GM12878 (cell line): ENCODE results near the gene PRKCE. TPM values are rescaled to one million over a fixed set of nuclear protein-coding genes. Genes with fewer than 3 reads are reported as not detected.

ENCODE experiments used
- ATAC-seq: fragments of 200-7000 bp; cut with Tn5 transposase; 3 replicates; pipeline ENCODE4 v1.9.1; 2020; ENCODE audit warnings: mild to moderate bottlenecking, moderate library complexity
- BruUV-seq: library from RNA; stranded (reverse); fragments of 400-500 nt; replicated peaks from 2 replicates; lab custom pipeline; 2021; lab: Mats Ljungman, UMichigan
- CTCF ChIA-PET: fragments of 300-600 bp; sonication (Branson Sonifier 250); formaldehyde crosslinking; extraction: SDS; loops from one replicate; lab custom pipeline; 2021; ENCODE audit warnings: inconsistent platforms; lab: Yijun Ruan, JAX
- POLR2A ChIA-PET: fragments of 350-600 bp; formaldehyde crosslinking; extraction: SDS; loops from one replicate; lab custom pipeline; 2021; ENCODE audit warnings: inconsistent platforms; lab: Charles Lee
- RAD21 ChIA-PET: fragments of 300-600 bp; sonication (Branson Sonifier 250); formaldehyde crosslinking; loops from one replicate; lab custom pipeline; 2023; ENCODE audit warnings: antibody characterized with exemption; ENCODE audit not compliant: unreplicated experiment; lab: Charles Lee
- SMC1A ChIA-PET: fragments of 300-600 bp; sonication (Branson Sonifier 250); formaldehyde crosslinking; loops from one replicate; lab custom pipeline; 2023; ENCODE audit not compliant: unreplicated experiment, uncharacterized antibody; lab: Charles Lee
- DNase-seq: peaks from one replicate; pipeline ENCODE4 v3.0.0-alpha.2; 2011; ENCODE audit warnings: low read depth, low spot score
- FAIRE-seq: peaks from 3 replicates; lab custom pipeline; 2011; peaks lifted over from hg19 to GRCh38; lab: Jason Lieb, UNC
- H2AFZ ChIP-seq: 2 replicates; pipeline ENCODE4 v1.6.0; 2011; ENCODE audit warnings: low read depth, low read length, control low read depth; ENCODE audit not compliant: control insufficient read depth
- H3K27ac ChIP-seq: 2 replicates; pipeline ENCODE4 v1.5.1; 2011; ENCODE audit warnings: control low read depth; ENCODE audit not compliant: control insufficient read depth, insufficient read depth
- H3K27me3 ChIP-seq, 2 experiments: replicated peaks in 1 of 2; 2 replicates each; pipeline versions ENCODE4 v1.6.0 to v1.6.1; 2011; ENCODE audit warnings: low read length in 1 of 2; ENCODE audit not compliant: control insufficient read depth in 2 of 2, insufficient read depth in 2 of 2
- H3K36me3 ChIP-seq, 2 experiments: 2 replicates each; pipeline ENCODE4 v1.5.1; 2011; ENCODE audit warnings: low read length in 1 of 2; ENCODE audit not compliant: control insufficient read depth in 2 of 2, insufficient read depth in 2 of 2
- H3K4me1 ChIP-seq: 2 replicates; pipeline ENCODE4 v1.6.1; 2011; ENCODE audit warnings: mild to moderate bottlenecking, low read length, moderate library complexity, mixed read lengths; ENCODE audit not compliant: control insufficient read depth, insufficient read depth
- H3K4me2 ChIP-seq: 2 replicates; pipeline ENCODE4 v1.6.0; 2011; ENCODE audit warnings: control low read depth; ENCODE audit not compliant: control insufficient read depth, insufficient read depth
- H3K4me3 ChIP-seq: fragments of 200-600 bp; sonication (generic); 2 replicates; pipeline ENCODE4 v1.5.1; 2016
- H3K79me2 ChIP-seq: 2 replicates; pipeline ENCODE4 v1.6.0; 2011; ENCODE audit warnings: low read length; ENCODE audit not compliant: control insufficient read depth, insufficient read depth
- H3K9ac ChIP-seq: 2 replicates; pipeline ENCODE4 v1.8.0; 2011; ENCODE audit warnings: low read length, control low read depth, mixed read lengths; ENCODE audit not compliant: control insufficient read depth, insufficient read depth
- H3K9me3 ChIP-seq: replicated peaks from 3 replicates; pipeline ENCODE4 v1.5.1; 2011; ENCODE audit warnings: mild to moderate bottlenecking, low read length; ENCODE audit not compliant: control insufficient read depth, insufficient read depth
- H4K20me1 ChIP-seq: 2 replicates; pipeline ENCODE4 v1.6.0; 2011; ENCODE audit not compliant: control insufficient read depth, insufficient read depth
- POLR2AphosphoS2 ChIP-seq: IDR thresholded peaks from 2 replicates; pipeline ENCODE4 v1.6.1; 2011; ENCODE audit warnings: low read depth, mild to moderate bottlenecking, low read length, improper control_type of control experiment, moderate library complexity
- SMAD1 ChIP-seq: fragments of 450-650 bp; IDR thresholded peaks from 2 replicates; pipeline ENCODE4 v1.6.1; 2018; ENCODE audit warnings: mild to moderate bottlenecking, low read depth; ENCODE audit not compliant: partially characterized antibody
- SMAD5 ChIP-seq: IDR thresholded peaks from 2 replicates; pipeline ENCODE4 v1.6.1; 2016; ENCODE audit warnings: antibody characterized with exemption, low read depth
- SMARCA5 ChIP-seq: fragments of 450-650 bp; IDR thresholded peaks from 2 replicates; pipeline ENCODE4 v1.6.1; 2017; ENCODE audit warnings: mild to moderate bottlenecking
- STAT1 ChIP-seq: fragments of 450-650 bp; conservative IDR thresholded peaks from 2 replicates; pipeline ENCODE4 v1.6.1; 2014; ENCODE audit warnings: antibody characterized with exemption, mild to moderate bottlenecking
- TCF3 ChIP-seq: IDR thresholded peaks from 2 replicates; pipeline ENCODE4 v1.6.1; 2012; ENCODE audit warnings: low read depth, mild to moderate bottlenecking, low read length, borderline replicate concordance; ENCODE audit not compliant: insufficient read depth
- WRNIP1 ChIP-seq: IDR thresholded peaks from 2 replicates; pipeline ENCODE4 v1.6.1; 2011; ENCODE audit warnings: low read depth, low read length, improper control_type of control experiment, borderline replicate concordance
- YBX1 ChIP-seq: fragments of 450-650 bp; IDR thresholded peaks from 2 replicates; pipeline ENCODE4 v1.6.1; 2016; ENCODE audit warnings: antibody characterized with exemption
- ZNF207 ChIP-seq: fragments of 450-650 bp; IDR thresholded peaks from 2 replicates; pipeline ENCODE4 v1.6.1; 2014; ENCODE audit warnings: antibody characterized with exemption, mild to moderate bottlenecking, borderline replicate concordance
- ZNF274 ChIP-seq: IDR thresholded peaks from one replicate; pipeline ENCODE4 v1.8.0; 2011; ENCODE audit not compliant: insufficient read length, insufficient read depth
- WGBS: methylation state at CpG from one replicate; pipeline ENCODE4 v1.1.6; 2016; ENCODE audit warnings: low lambda C conversion rate; ENCODE audit not compliant: insufficient replicate concordance, insufficient coverage; ENCODE audit errors: missing lambda C conversion rate; 5-methylcytosine and 5-hydroxymethylcytosine counted together
- in situ Hi-C: fragments of 300-500 bp; cut with MboI; formaldehyde crosslinking; loops from 9 replicates; pipeline ENCODE4 v1.14.3; 2018; ENCODE audit warnings: mixed read lengths
- intact Hi-C: fragments of 100-400 bp; cut with micrococcal nuclease; formaldehyde crosslinking; loops from one replicate; pipeline ENCODE4 v1.14.2; 2022; ENCODE audit not compliant: unreplicated experiment
- polyA plus RNA-seq, 11 experiments: library from polyadenylated mRNA; depleted of rRNA in 4 of 11; unstranded in 6 of 11; stranded (reverse) in 5 of 11; fragments of >200 nt; fragmentation: Nextera tagmentation in 4 of 11; fragmentation: Illumina TruSeq in 1 of 11; extraction: Ambion mirVana in 4 of 11; extraction: Trizol in 1 of 11; gene quantifications; 1 replicate in 1 of 11; 2 replicates in 10 of 11; pipeline versions ENCODE4 v1.2.1 to v1.2.3, GENCODE V29; 2011 to 2016; ENCODE audit warnings: inconsistent platforms in 2 of 11, missing spikeins in 2 of 11, low read depth in 1 of 11
- total RNA-seq, 4 experiments: library from RNA; depleted of rRNA in 3 of 4; stranded (reverse); fragments of >200 nt in 3 of 4; fragmentation: Illumina TruSeq in 1 of 4; extraction: Trizol in 1 of 4; gene quantifications; 2 replicates each; pipeline versions ENCODE4 v1.2.1 to v1.2.3, GENCODE V29; 2013 to 2021
- TF ChIP-seq, protein P1 (sequence below): fragments of 450-650 bp; IDR thresholded peaks from 2 replicates; pipeline ENCODE4 v1.6.1; 2017; ENCODE audit warnings: borderline replicate concordance

PRKCE gene
- total and polyA plus RNA-seq, 10 of the 15 experiments (the other 5 are each of a cell fraction or from before 2014, with no cell fraction given), result 2.6 to 28.2 (median 11.3) TPM

DNA sequence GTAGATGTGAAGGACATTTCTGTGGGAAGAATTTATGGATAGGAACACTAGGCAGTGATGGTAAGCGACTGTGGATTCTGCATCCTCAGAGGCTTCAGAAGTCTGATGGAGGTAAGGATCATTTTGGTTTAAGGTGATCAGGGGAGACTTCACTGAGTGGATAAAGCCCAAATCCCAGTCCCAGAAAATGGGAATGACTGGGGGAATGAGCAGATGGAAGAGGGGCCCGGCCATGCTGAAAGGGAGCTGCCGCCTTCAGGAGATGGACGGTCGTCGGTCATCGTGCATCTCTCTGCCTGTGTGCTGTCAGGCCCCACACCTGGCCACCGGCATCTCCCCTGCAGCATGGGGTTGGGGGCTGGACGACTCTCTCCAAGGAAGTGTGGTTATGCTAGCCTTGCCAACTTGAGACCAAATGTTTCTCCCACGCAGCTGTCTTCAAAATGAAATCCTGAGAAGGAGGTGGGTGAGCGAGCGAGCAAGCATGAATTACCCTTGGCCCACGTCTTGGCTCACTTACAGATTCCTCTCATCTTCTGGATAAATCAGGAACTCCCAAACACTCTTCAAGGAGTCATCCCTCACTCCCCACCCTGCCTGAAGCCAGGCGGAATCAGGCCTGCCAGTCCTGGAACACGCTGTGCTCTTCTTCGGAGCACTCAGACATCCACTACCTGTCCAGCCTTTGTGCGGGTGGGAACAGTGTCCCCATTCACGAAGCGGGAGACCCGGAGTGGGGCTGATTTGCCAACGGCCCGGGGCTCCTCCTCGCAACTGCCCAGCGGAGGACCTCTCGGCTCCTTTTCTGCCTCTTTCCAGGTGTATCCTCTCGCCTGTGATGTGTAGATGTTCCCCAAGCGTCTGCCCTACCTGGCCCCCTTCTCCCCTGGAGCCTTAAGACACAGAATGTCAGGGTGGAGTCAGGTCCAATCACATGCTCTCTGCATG, 85.6 kb downstream of the PRKCE start:
- no peaks in the 10 kb centered on the region for H3K79me2 ChIP-seq
- TF ChIP-seq WRNIP1 (no peak), SMAD5 (no peak), YBX1 (no peak), POLR2AphosphoS2 (no peak), SMAD1 (no peak), ZNF207 (no peak), ZNF274 (no peak), SMARCA5 (no peak), STAT1 (no peak), TCF3 (no peak)
- TF ChIP-seq, protein P1, sequence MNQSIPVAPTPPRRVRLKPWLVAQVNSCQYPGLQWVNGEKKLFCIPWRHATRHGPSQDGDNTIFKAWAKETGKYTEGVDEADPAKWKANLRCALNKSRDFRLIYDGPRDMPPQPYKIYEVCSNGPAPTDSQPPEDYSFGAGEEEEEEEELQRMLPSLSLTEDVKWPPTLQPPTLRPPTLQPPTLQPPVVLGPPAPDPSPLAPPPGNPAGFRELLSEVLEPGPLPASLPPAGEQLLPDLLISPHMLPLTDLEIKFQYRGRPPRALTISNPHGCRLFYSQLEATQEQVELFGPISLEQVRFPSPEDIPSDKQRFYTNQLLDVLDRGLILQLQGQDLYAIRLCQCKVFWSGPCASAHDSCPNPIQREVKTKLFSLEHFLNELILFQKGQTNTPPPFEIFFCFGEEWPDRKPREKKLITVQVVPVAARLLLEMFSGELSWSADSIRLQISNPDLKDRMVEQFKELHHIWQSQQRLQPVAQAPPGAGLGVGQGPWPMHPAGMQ, result no peak
- SMC1A ChIA-PET, result interaction anchor here (1.2 to 2.8 kb wide), 2 partner anchors 42 to 83 kb away, joined by 3 to 8 read pairs; no protein-coding TSS in a partner anchor

More for the DNA sequence above, 85.6 kb downstream of the PRKCE start:
- Histone ChIP-seq H3K4me2 (no peak overlapping the region), H2AFZ (no peak overlapping the region), H3K36me3 (peaks cover 0 to 7% of the 10 kb centered on the region in 2 experiments; a peak in 2 of 4 replicates), H3K27me3 (no peaks in the 10 kb centered on the region), H3K9ac (no peak overlapping the region), H4K20me1 (no peaks in the 10 kb centered on the region), H3K4me1 (peaks cover 3% of the 10 kb centered on the region), H3K4me3 (no peak overlapping the region), H3K27ac (no peak overlapping the region), H3K9me3 (no peaks in the 10 kb centered on the region)
- ATAC-seq (no peak), DNase-seq (no peak), FAIRE-seq (no peak)
- ChIA-PET POLR2A (no interaction called here), CTCF (interaction anchor here (1.7 kb wide), 1 partner anchor 42 kb away, joined by 4 read pairs; no protein-coding TSS in a partner anchor), RAD21 (no interaction called here)
- intact Hi-C loops (no loop called here), in situ Hi-C loops (no loop called here)
- 83% methylated on average over 26 of the region's 27 CpGs for WGBS
- no TSS peak for BruUV-seq
